Dorsolateral prefrontal cortex (tissue), 118 donors: Measurements from ENCODE around the gene REV3L. TPM values are rescaled to one million over a fixed set of nuclear protein-coding genes. Genes with fewer than 3 reads are reported as not detected.

Source experiments
- total RNA-seq, 120 experiments: library from RNA; stranded (reverse); gene quantifications; one replicate each; pipeline versions ENCODE4 v1.2.3 to v1.2.4, GENCODE V29; 2022

Gene REV3L
- total RNA-seq, 120 experiments from 2014 or later = 34.5 to 90.2 (median 58.2) TPM

Other genes with a start within 250 kb of the REV3L start
- gene TRAF3IP2, start 122.7 kb upstream of the REV3L start, total RNA-seq = 10 to 100 TPM in 109 of 120 experiments, 1 to 10 TPM in 11; 7.7 to 42.4 (median 16.0) TPM